Smooth muscle cell (in vitro differentiated cells): ENCODE measurements around the gene C1orf52. TPM values are rescaled to one million over a fixed set of nuclear protein-coding genes. Genes with fewer than 3 reads are reported as not detected.

Source experiments
- DNase-seq: peaks from one replicate; lab custom pipeline; 2025; ENCODE audit not compliant: unreplicated experiment; lab: John Stamatoyannopoulos, UW
- H2AFZ ChIP-seq: fragments of 200-600 bp; sonication (generic); 2 replicates; pipeline ENCODE4 v1.6.0; 2016; ENCODE audit warnings: antibody characterized with exemption, low read depth, mild to moderate bottlenecking
- H3F3A ChIP-seq: fragments of 200-600 bp; sonication (generic); 2 replicates; pipeline ENCODE4 v1.6.0; 2017; ENCODE audit warnings: antibody characterized with exemption, low read depth
- H3K27ac ChIP-seq: fragments of 200-600 bp; sonication (generic); 2 replicates; pipeline ENCODE4 v1.5.1; 2016; ENCODE audit warnings: low read depth, mild to moderate bottlenecking
- H3K27me3 ChIP-seq: fragments of 200-600 bp; sonication (generic); 2 replicates; pipeline ENCODE4 v1.6.1; 2016; ENCODE audit warnings: low read depth, mild to moderate bottlenecking
- H3K36me3 ChIP-seq: fragments of 200-600 bp; sonication (generic); 2 replicates; pipeline ENCODE4 v1.5.1; 2016; ENCODE audit warnings: low read depth
- H3K4me1 ChIP-seq: fragments of 200-600 bp; sonication (generic); 2 replicates; pipeline ENCODE4 v1.5.1; 2016; ENCODE audit warnings: low read depth
- H3K4me2 ChIP-seq: fragments of 200-600 bp; sonication (generic); 2 replicates; pipeline ENCODE4 v1.6.0; 2016; ENCODE audit warnings: mild to moderate bottlenecking
- H3K4me3 ChIP-seq: fragments of 200-600 bp; sonication (generic); 2 replicates; pipeline ENCODE4 v1.5.1; 2016; ENCODE audit warnings: mild to moderate bottlenecking
- H3K79me2 ChIP-seq: fragments of 200-600 bp; sonication (generic); 2 replicates; pipeline ENCODE4 v1.6.0; 2016; ENCODE audit warnings: low read depth, mild to moderate bottlenecking
- H3K9ac ChIP-seq: fragments of 200-600 bp; sonication (generic); 2 replicates; pipeline ENCODE4 v1.6.0; 2016; ENCODE audit warnings: low read depth
- H3K9me3 ChIP-seq: fragments of 200-600 bp; sonication (generic); replicated peaks from 2 replicates; pipeline ENCODE4 v1.5.1; 2016; ENCODE audit warnings: low read depth
- H4K20me1 ChIP-seq: fragments of 200-600 bp; sonication (generic); 2 replicates; pipeline ENCODE4 v1.6.0; 2016; ENCODE audit warnings: low read depth
- WGBS: methylation state at CpG from one replicate; pipeline ENCODE4 v1.1.7; 2016; ENCODE audit warnings: low lambda C conversion rate; 5-methylcytosine and 5-hydroxymethylcytosine counted together
- polyA plus RNA-seq: library from polyadenylated mRNA; unstranded; fragments of >200 nt; fragmentation: Nextera tagmentation; extraction: Ambion mirVana; gene quantifications from 2 replicates; pipeline ENCODE4 v1.2.1, GENCODE V29; 2016
- total RNA-seq: library from RNA; depleted of rRNA; stranded (reverse); fragments of >200 nt; gene quantifications from 2 replicates; pipeline ENCODE4 v1.2.3, GENCODE V29; 2014
- TF ChIP-seq, protein P1 (sequence below): fragments of 200-600 bp; sonication (generic); IDR thresholded peaks from 2 replicates; pipeline ENCODE4 v1.5.1; 2017; ENCODE audit warnings: borderline replicate concordance, mild to moderate bottlenecking, antibody characterized with exemption; ENCODE audit not compliant: insufficient read depth, poor library complexity, severe bottlenecking

The C1orf52 gene
- total RNA-seq: 30.7 and 39.4 TPM in 2 replicates
- polyA plus RNA-seq: 45.0 and 46.4 TPM in 2 replicates

DNA sequence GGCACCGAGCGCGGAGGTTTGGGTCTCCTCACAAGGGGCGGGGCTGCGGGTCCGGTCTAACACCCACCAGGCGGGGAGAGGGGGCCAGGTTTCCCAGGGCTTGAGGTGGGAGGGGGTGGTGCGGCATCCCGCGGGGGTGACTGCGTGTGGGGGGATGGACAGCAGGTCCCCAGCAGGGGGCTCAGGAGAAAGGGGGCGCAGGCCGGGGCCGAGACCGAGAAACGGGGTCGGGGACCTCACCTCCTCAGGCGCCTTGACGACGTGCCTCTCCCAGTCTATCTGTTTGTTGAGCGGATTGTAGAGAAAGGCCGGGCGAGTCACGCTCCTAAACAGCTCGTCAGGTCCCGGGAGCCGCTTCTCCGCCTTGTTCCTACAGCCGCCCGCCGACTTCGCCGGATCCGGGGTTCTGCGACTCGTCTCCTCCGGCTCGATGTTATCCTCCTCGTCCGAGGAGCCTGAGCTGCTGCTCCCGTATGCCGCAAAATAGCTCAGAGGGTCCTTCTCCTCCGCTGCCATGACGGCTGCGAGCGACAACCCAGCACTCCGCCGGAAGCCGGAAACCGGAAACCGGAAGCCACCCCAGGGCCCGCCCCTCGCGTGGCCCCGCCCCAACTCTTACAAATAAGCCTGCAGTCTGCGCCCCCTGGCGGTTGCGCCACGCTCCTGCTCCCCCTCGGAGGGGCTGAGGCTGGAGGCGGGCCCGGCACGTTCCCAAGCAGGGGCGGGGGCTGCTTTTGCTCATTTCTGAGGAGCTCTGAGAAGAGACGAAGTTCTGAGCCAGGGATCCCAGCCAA lies at the start of gene C1orf52:
C1orf52 (minus strand) TSS at position 545 of the 794 bp plus-strand sequence; CDS start at position 516, 29 bp downstream.
- Histone ChIP-seq H3K9me3 (no peaks in the 10 kb centered on the region), H3K9ac (peak within 1 kb of the TSS; percentile 98), H3K4me1 (peaks cover 8% of the 10 kb centered on the region), H3K79me2 (peaks cover 31% of the 10 kb centered on the region), H3K27me3 (no peaks in the 10 kb centered on the region), H3K4me3 (peak within 1 kb of the TSS; percentile 100), H3K36me3 (no peaks in the 10 kb centered on the region), H2AFZ (peak within 1 kb of the TSS; percentile 96), H4K20me1 (peaks cover 35% of the 10 kb centered on the region), H3F3A (no peaks in the 10 kb centered on the region), H3K4me2 (peak within 1 kb of the TSS; percentile 100), H3K27ac (peak within 1 kb of the TSS; percentile 91)
- TF ChIP-seq, protein P1, sequence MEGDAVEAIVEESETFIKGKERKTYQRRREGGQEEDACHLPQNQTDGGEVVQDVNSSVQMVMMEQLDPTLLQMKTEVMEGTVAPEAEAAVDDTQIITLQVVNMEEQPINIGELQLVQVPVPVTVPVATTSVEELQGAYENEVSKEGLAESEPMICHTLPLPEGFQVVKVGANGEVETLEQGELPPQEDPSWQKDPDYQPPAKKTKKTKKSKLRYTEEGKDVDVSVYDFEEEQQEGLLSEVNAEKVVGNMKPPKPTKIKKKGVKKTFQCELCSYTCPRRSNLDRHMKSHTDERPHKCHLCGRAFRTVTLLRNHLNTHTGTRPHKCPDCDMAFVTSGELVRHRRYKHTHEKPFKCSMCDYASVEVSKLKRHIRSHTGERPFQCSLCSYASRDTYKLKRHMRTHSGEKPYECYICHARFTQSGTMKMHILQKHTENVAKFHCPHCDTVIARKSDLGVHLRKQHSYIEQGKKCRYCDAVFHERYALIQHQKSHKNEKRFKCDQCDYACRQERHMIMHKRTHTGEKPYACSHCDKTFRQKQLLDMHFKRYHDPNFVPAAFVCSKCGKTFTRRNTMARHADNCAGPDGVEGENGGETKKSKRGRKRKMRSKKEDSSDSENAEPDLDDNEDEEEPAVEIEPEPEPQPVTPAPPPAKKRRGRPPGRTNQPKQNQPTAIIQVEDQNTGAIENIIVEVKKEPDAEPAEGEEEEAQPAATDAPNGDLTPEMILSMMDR: peak; percentile 99
- peak; percentile 95 for DNase-seq
- under 1% methylated on average over 52 of the region's 65 CpGs for WGBS

DNA sequence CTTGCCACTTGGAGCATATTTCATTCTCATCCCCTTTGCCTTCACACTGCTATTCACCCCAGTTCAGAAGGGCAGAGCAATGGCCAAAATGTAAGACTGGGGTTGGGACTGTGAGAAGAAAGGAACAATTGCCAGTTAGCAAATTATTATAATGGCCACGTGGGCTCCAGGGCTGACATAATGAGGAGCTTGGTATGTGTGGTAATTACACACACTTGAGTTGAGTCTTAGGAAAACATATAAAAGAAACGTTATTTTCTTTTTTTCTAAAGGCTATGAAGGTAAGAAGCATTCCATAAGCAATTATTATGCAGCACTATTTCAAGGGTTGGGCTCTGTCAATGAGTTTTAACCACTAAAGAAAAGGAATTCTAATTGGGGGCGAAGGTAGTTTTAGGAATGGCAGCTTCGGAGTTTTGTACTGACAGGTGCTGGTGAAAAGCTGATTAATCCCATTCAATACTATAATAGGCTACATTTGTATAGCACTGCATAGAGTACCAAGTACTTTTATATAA lies 49.4 kb upstream of the C1orf52 start:
- H3K27ac ChIP-seq: no peak overlapping the region
- no peak for DNase-seq
- H4K20me1 ChIP-seq: no peaks in the 10 kb centered on the region
- TF ChIP-seq, protein P1: no peak
- no peaks in the 10 kb centered on the region for H3K4me1 ChIP-seq
- H3K4me3 ChIP-seq: no peak overlapping the region
- no peak overlapping the region for H3K9ac ChIP-seq
- H3F3A ChIP-seq: no peaks in the 10 kb centered on the region
- H3K27me3 ChIP-seq: no peaks in the 10 kb centered on the region
- H2AFZ ChIP-seq: no peak overlapping the region
- H3K4me2 ChIP-seq: no peak overlapping the region
- 61% methylated on average over 4 of the region's 4 CpGs for WGBS
- H3K36me3 ChIP-seq: no peaks in the 10 kb centered on the region
- no peaks in the 10 kb centered on the region for H3K9me3 ChIP-seq
- H3K79me2 ChIP-seq: no peaks in the 10 kb centered on the region

DNA sequence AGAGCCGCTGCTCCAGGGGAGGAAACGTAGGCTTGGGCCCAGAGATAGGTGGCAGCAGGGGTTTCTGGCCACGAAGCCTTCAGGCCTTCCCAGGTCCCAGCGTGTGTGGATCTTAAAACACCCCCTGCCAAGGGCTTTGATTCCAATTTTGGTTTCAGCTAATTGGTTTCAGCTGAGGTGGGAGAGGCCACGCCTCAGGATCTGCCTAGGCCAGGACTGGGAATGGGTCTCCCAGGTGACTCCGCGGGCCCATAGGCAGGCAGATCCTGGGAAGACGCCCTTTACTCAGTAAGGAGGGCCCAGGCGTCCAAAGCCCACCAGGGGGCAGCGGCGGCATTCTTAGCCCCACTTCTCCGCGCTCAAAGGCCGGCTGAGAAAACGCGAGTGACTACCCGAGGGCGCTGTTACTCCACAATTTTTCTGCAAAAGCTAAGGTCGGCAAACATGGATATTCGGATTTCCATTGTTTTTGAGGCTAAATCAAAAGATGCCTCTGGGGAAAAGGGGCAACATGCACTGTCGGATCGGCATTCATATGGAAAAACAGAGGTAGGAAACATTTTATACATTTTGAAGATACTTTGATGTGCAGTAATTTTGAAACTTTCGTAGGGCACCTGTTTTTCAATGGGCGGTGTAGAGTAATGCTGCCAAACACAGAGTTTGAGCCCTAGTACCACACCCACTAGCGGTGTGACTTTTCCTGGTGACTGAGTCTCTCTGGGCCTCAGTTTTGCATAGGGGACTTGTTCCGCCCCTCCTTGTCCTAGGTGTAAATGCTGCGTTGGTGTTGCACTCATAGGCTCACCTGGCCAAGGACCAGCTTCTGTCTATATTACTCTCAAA lies 48.7 kb upstream of the C1orf52 start:
- Histone ChIP-seq H3K4me3 (no peak overlapping the region), H2AFZ (no peak overlapping the region), H4K20me1 (no peaks in the 10 kb centered on the region), H3K9me3 (no peaks in the 10 kb centered on the region), H3K27me3 (no peaks in the 10 kb centered on the region), H3K36me3 (no peaks in the 10 kb centered on the region), H3K27ac (no peak overlapping the region), H3F3A (no peaks in the 10 kb centered on the region), H3K4me1 (no peaks in the 10 kb centered on the region), H3K9ac (no peak overlapping the region), H3K4me2 (no peak overlapping the region), H3K79me2 (no peaks in the 10 kb centered on the region)
- DNase-seq: peak; percentile 63
- TF ChIP-seq, protein P1: peak; percentile 97
- 23% methylated on average over 27 of the region's 27 CpGs for WGBS
